HG03135 (cell line): ENCODE data around the gene PML.
"Not testable (repeated sequence)": the region's sequence is repeated elsewhere in the genome, so short reads cannot be mapped to it uniquely, and the experiment has no call there.

Experiments
- ATAC-seq: cut with Tn5 transposase; IDR thresholded peaks from one replicate; pipeline ENCODE4 v1.9.1; 2021; ENCODE audit warnings: mild to moderate bottlenecking, moderate library complexity; ENCODE audit not compliant: unreplicated experiment

Gene PML

DNA sequence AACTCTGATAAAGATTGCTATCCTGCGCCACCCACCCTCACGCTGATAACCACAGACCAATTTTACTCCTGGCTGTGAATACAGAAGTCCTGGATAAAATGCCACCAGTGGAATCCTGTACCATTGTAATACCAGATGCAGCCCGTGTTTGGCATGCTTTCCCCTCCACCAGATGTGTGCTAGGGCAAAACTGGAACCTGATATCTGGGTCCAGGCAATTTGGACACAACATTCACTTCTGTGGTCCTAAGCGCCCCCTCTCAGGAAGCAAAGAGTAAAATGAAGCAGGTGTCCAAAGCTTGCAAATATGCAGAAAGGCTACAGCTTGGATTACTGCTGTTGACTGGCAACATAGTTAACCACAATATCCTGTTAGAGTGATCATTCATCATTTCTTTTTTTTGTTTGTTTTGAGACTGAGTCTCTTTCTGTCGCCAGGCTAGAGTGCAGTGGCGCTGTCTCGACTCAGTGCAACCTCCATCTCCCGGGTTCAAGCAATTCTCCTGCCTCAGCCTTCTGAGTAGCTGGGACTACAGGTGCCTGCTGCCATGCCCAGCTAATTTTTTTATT, 35.4 kb upstream of the PML start:
- ATAC-seq, result peak; percentile 55

DNA sequence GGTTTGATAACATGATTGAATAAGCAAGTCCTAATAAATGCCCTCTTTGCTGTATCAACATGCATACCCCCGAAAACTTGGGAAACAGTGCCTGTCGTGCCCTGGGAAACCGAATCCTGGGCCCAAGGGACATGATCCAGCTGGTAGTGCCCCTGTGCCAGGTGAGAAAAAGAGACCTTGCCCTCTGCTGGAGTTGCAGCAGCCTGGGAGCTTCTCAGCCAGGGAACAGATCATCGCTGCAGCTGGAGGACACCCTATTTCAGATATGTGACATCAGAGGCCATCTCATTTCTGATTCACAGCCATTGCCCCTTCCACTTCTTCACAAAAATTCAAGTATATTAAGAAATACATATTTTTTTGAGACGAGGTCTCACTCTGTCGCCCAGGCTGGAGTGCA, 34.7 kb upstream of the PML start:
- ATAC-seq, result no peak

DNA sequence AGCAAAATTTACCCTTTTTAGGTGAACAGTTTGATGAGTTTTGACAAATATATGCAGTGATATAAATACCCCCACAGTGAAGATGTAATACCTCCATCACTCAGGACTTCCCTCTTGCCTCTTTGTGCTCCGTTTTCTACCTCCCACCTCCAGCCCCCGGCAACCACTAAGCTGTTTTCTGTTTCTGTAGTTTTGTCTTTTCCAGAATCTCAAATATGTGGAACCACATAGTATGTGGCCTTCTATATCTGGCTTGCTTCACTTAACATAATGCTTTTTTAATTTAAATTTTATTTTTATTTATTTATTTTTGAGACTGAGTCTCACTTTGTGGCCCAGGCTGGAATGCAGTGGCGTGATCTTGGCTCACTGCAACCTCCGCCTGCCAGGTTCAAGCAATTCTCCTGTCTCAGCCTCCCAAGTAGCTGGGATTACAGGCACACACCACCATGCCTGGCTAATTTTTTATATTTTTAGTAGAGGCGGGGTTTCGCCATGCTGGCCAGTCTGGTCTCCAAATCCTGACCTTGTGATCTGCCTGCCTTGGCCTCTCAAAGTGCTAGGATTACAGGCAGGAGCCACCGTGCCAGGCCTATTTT, 33.9 kb upstream of the PML start:
- not testable (repeated sequence) for ATAC-seq

DNA sequence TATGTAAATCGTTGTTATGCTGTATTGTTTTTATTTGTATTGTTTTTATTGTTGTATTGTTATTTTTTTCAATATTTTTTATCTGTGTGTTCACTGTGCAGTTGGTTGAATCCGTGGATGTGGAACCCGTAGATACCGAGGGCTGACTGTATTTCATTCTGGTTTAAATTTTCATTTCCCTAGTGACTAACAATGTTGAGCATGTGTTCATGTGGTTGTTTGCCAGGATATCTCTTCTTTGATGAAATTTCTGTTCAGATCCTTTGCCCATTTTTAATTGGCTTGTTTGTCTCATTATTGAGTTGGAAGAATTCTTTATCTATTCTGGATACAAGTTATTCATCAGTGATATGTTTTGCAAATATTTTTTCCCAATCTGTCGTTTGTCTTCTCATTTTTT, 32.1 kb upstream of the PML start:
- no peak for ATAC-seq

DNA sequence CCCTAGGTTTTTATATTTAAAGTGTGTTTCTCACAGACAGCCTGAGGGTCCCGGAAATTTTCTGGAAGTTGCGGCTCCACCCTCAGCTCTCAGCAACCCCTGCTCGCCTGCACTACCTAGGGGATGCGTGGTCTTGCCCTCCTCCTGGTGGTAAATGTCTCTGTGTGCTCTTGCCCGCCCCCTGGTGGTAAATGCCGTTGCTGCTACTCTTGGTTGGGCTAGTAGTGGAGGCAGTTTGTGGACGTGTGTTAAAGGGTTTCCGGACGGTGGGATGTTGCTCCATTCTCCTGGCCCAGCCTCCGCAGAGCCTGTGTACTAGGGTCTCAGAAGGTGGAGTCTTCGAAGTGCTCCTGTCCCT, 29.8 kb upstream of the PML start:
- ATAC-seq, result peak; percentile 61

- peak; percentile 33 for ATAC-seq
These were observed 29.3 kb upstream of the PML start for GRCh38 chr15:73965094-73965757.

GRCh38 chr15:73965758-73966113, 28.8 kb upstream of the PML start:
- no peak for ATAC-seq

DNA sequence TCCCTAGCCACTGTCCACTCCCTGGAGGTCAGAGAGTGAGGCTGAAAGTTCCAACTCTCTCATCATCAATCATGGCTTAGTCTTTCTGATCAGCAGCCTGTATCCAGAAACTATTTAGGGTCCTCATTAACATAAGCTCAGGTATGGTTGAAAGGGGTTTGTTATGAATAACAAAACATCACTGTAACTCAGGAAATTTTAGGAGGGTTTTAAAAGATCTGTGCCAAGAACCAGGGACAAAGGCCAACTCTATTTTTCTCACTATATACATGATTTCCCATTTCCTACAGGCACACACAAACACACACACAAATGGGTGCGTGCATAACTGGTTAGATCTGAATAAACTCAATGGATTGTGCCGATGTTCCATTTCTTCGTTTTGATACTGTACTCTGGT, 26.1 kb upstream of the PML start:
- no peak for ATAC-seq

GRCh38 chr15:73969151-73969759, 25.3 kb upstream of the PML start:
- no peak for ATAC-seq

DNA sequence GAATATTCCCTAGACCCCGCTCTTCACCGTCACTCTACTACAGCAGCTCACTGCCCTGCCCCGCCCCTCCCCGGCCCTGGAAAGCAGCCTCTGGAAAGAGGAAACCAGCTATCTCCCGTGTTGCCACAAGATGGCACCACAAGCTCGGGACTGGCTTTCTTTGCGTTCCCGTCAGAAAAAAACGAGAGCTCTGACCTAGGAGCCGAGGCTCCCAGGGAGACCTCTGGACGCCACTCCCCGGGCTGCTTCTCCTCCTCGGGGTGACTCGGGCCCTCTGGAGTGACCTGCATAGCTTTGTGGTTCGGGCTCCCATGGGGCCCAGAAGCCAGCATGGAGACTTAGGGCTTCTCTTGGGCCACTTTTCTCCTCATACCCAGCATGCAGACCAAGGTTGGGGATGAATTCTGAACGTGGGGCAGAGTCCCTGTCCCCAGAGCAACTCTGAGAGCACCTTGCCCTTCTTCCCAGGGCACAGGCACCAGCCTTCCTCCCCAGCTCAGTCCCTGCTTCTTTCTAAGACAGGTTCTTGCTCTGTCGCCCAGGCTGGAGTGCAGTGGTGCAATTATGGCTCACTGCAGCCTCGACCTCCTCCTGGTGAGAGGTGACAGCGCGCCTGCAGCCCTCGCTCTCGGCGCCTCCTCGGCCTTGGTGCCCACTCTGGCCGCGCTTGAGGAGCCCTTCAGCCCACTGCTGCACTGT, 21.4 kb upstream of the PML start:
- ATAC-seq, result no peak

GRCh38 chr15:73973683-73974200, 20.8 kb upstream of the PML start:
- not testable (repeated sequence) for ATAC-seq

DNA sequence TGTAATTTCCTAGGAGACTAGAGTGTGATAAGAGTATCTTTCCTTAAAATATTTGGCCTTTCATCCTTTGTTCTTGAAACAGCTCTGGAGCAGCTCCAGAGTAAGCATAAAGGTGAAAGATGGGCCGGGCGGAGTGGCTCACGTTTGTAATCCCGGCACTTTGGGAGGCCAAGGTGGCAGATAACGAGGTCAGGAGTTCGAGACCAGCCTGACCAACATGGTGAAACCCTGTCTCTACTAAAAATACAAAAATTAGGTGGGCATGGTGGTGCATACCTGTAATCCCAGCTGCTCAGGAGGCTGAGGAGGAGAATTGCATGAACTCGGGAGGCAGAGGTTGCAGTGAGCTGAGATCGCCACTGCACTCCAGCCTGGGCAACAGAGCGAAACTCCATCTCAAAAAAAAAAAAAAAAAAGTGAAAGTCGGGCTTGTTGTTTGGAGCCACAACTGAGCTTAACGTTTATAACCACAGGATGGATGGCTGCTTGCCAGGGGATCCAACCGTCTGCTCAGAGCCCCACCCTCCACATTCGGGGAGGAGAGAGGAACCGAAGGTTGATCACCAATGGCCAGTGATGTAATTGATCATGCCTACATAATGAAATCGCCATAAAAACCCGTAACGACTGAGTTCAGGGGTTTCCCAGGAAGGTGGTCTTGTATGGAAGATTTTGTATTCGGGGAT, 18.9 kb upstream of the PML start:
- not testable (repeated sequence) for ATAC-seq

DNA sequence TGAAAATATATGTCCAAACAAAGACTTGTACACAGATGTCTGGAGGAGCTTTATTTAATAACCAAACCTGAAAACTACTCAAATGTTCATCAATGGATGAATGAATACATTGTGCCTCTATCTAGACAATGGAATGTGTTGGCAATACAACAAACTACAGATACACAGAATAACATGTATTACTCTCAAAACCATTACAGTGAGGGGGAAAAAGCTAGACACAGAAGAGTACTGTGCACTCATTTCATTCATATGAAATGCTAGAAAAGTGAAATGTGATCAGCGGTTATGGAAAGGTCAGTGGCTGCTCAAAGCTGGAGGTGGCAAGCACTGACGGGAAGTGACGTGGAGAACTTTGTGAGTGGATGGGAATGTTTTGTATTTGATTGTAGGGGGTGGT, 15.6 kb upstream of the PML start:
- ATAC-seq, result no peak

DNA sequence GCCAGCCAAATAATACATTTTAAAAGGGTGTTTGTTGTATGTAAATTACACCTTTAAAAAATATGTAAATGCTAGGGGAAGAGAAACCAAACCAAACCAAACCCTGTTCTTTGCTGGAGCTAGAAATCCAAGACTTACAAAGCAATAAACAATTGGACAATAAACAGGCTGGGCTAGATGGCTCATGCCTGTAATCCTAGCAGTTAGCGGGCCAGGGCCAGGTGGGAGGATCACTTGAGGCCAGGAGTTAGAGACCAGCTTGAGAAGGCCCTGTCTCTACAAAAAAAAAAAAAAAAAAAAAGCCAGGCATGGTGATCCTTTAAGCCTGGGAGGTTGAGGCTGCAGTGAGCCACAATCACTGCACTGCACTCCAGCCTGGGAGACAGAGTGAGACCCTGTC, 14.9 kb upstream of the PML start:
- no peak for ATAC-seq

DNA sequence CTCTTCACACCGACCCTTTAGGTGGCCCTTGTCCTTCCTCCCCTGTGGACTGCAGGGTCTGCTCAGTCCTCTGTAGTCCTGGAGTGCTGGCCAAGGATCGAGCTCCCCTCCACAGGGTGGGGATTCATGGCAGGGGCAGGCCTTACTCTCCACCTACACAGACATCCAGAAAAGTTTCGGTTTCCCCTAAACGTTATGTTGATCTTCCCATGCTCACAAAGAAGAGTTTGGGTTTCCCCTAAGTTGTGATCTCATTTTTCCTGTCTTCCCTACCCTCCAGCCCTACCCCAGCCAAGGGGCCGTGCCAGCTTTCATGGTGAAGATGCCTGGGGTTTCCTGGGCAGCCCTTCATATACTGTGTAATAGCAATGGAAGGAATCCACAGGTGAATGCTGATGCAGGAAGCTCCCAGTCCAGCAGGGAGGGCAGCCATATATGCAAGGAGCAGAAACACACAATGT, 12.7 kb upstream of the PML start:
- no peak for ATAC-seq

GRCh38 chr15:73982222-73982962, 12.1 kb upstream of the PML start:
- no peak for ATAC-seq

- no peak for ATAC-seq
These were observed 11.2 kb upstream of the PML start for GRCh38 chr15:73983211-73983727.

GRCh38 chr15:73983773-73984172, 10.7 kb upstream of the PML start:
- ATAC-seq, result no peak

GRCh38 chr15:73984208-73984979, 10.1 kb upstream of the PML start:
- ATAC-seq, result no peak
